Hypothalamus (tissue), 51 donors: Measurements from ENCODE around the gene CREB3L2.
"Not testable (repeated sequence)": the region's sequence is repeated elsewhere in the genome, so short reads cannot be mapped to it uniquely, and the experiment has no call there.

ENCODE experiments used
- DNase-seq, 51 donors: peaks; one replicate each; lab custom pipeline; 2025; lab: John Stamatoyannopoulos, UW

CREB3L2 gene

DNA sequence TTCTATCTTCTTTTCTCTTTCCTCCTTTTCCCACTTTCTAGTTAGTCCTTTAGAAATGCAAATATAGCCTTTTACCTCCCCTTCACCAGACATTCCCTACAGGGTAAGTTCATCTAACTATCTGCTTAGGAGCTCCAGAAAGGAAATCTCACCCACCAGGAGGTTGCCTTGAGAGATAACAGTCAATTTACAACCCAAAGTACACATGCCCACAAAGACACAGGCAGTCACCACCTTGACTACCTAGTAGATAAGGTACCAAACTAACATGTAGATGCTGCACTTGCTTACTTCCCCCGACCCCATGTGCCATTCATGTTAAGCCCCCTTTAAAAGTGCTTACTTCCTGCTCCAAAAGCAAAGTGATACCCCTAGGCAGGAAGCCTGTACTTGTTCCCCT is 12.8 kb upstream of the CREB3L2 start:
- DNase-seq, result no peak

- DNase-seq, result not testable (repeated sequence)
Measured at GRCh38 chr7:138014201-138014600, 12.3 kb upstream of the CREB3L2 start.

GRCh38 chr7:138009350-138009653 is 7.4 kb upstream of the CREB3L2 start:
- DNase-seq, result no peak

GRCh38 chr7:138008588-138009349 is 6.9 kb upstream of the CREB3L2 start:
- peak in 23 of 51 donors; percentile 3 to 73 (median 28) for DNase-seq

GRCh38 chr7:138008019-138008587 is 6.2 kb upstream of the CREB3L2 start:
- DNase-seq, result no peak

DNA sequence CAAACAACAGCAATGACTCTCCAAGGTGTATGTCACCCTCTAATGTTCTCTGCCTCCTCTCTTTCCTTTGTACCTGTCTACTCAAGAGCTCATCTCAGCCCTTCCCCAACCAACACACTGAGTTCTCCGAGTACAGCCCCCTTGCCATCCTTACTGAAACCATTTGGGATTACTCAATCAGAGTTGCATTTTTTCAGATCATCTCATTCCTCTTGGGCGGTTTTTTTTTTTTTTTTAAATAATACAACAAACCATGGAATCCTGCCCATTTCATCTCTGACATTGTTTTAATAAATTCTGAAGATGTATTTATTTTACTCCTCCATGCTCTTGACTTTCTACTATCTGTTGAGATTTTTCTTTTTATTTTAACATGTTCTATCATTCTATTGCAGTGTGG is 4.2 kb upstream of the CREB3L2 start:
- DNase-seq, result no peak

DNA sequence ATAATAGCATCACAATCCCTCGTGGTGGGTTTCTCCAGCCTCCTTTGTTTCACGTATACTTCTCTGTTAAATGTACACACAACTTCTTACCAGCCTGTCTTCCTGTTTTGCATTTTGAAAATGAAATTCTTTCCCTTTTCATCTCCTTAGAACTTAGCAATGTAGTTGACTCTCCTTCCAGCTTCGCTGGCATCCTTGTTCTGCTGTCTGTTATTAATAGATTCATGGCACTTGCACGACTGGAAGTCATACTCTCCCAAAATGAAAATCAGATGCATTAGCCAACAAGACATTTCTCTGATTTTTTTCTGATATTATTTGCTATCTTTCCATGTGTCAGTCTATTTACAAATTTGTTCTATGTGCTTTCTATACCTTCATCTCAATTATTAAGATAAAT is 3.0 kb upstream of the CREB3L2 start:
- DNase-seq, result no peak

- DNase-seq, result no peak
Measured at GRCh38 chr7:138004046-138004445, 2.2 kb upstream of the CREB3L2 start.

- DNase-seq, result no peak
Measured at GRCh38 chr7:138002828-138003189, 923 bp upstream of the CREB3L2 start.

DNA sequence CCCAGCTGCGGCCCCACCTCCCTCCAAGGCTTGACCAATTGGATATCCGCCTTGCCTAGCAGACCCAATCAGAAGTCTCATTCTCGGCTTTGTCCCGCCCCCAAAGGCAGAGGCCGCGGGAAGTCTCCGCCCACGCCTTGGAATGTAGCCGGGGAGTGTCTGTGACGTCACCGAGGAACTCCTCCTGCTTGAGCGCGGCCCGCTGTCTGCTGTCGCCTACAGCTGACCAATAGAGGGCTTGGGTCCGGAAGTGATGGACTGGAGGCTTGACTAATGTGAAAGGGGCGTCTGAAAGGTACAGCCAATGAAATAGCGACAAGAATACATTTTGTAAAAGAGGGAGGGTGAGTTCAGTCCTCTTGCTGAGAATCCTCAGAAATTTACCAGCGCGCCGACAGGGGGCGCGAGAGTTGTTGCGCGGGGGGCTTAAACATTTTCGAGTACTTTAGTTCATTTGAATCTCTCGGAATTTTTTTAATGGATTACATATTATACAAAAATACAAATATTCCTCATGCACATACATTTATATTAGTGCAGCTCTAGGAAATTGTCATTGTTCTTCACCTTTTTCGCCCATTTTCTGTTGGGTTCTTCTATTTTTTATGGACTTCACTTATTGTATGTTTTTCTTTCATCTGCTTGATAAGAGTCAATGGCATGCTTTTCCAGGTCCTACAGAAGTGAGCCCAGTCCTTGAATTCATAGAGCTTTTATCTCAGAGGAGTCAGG is 376 bp upstream of the CREB3L2 start:
- peak in 50 of 51 donors; percentile 70 to 100 (median 99) for DNase-seq

- peak in 7 of 51 donors; percentile 14 to 69 (median 36) for DNase-seq
Measured at GRCh38 chr7:138000081-138000701, 1.7 kb downstream of the CREB3L2 start.

DNA sequence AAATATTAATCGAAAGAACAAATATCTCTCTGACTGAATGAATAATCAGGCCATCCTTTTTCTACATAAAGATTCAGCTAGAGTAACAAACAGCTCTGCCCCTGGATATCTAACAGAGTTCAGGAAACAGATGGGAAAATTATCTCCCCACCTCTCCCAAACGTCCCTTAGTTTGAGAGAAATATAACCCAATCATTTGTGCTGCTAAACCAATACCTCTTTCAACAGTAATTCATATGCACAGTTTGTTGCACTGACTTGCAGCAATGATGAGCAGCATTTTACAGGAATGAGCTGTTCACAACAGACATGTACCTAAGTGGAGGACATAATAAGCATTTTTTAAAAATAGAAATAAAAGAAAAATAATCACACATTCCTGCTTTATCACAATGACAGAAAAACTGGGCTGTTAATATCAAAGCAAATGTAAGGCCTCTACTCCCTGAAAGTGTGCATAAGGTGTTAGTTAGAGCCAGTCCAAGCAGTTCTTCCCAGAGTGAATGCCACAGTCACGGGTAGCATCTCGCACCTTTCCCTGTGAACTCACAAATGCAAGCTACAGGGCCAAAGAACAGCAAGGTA is 2.3 kb downstream of the CREB3L2 start:
- DNase-seq, result peak in 1 of 51 donors; percentile 66

- no peak for DNase-seq
Measured at GRCh38 chr7:137998250-137998649, 3.6 kb downstream of the CREB3L2 start.

- DNase-seq, result no peak
Measured at GRCh38 chr7:137996871-137997270, 5.0 kb downstream of the CREB3L2 start.

GRCh38 chr7:137996386-137996851 is 5.5 kb downstream of the CREB3L2 start:
- DNase-seq, result peak in 2 of 51 donors; percentile 8 to 23

DNA sequence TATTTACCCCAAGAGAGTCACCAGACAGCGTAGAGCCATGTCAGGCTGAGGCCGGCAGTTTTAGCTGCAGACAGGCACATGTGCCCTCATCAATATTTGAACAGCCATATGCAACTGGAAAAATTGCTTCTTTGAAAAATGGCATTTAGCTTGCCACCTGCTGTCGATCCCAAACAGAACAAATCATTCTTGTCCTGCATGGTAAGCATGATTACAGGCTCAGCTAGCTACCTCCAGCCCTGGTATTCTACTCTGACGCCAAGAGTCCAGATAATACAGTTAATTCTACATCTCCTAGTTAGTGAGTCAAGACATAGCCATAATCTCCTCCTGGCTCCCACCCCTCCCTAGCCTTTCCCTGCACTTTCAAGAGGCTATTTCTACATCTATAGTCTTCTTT is 7.7 kb downstream of the CREB3L2 start:
- no peak for DNase-seq

DNA sequence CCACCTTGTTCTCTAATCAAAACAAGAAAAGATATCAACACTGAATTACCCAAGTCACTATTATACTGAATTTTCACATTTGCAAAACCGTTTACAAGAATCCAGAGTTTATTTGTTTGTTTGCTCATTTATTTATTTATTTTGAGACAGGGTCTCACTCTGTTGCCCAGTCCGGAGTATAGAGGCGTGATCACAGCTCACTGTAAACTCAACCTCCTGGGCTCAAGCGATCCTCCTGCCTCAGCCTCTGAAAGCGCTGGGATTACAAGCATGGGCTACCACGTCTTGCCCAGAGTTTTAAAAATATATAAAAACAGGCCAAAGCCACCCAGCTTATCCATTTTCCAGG is 8.5 kb downstream of the CREB3L2 start:
- no peak for DNase-seq

GRCh38 chr7:137992550-137993394 is 9.1 kb downstream of the CREB3L2 start:
- DNase-seq, result no peak

- DNase-seq, result no peak
Measured at GRCh38 chr7:137992104-137992549, 9.8 kb downstream of the CREB3L2 start.
